ENCODE data around the gene TRIM46.
"Not testable (repeated sequence)": the region's sequence is repeated elsewhere in the genome, so short reads cannot be mapped to it uniquely, and the experiment has no call there.

- TF ChIP-seq, protein P1, sequence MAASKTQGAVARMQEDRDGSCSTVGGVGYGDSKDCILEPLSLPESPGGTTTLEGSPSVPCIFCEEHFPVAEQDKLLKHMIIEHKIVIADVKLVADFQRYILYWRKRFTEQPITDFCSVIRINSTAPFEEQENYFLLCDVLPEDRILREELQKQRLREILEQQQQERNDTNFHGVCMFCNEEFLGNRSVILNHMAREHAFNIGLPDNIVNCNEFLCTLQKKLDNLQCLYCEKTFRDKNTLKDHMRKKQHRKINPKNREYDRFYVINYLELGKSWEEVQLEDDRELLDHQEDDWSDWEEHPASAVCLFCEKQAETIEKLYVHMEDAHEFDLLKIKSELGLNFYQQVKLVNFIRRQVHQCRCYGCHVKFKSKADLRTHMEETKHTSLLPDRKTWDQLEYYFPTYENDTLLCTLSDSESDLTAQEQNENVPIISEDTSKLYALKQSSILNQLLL (CRISPR knock-in tag; IDR thresholded peaks at IDR 0.05; ENCODE audit: borderline replicate concordance): not testable (repeated sequence)
- TF ChIP-seq, protein P2, sequence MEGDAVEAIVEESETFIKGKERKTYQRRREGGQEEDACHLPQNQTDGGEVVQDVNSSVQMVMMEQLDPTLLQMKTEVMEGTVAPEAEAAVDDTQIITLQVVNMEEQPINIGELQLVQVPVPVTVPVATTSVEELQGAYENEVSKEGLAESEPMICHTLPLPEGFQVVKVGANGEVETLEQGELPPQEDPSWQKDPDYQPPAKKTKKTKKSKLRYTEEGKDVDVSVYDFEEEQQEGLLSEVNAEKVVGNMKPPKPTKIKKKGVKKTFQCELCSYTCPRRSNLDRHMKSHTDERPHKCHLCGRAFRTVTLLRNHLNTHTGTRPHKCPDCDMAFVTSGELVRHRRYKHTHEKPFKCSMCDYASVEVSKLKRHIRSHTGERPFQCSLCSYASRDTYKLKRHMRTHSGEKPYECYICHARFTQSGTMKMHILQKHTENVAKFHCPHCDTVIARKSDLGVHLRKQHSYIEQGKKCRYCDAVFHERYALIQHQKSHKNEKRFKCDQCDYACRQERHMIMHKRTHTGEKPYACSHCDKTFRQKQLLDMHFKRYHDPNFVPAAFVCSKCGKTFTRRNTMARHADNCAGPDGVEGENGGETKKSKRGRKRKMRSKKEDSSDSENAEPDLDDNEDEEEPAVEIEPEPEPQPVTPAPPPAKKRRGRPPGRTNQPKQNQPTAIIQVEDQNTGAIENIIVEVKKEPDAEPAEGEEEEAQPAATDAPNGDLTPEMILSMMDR (IDR thresholded peaks at IDR 0.05 in 2 of 3, conservative IDR thresholded peaks at IDR 0.05 in 1 of 3; ENCODE audit: insufficient read depth in 2 of 3, low read depth in 1 of 3, low read length in 3 of 3): not testable (repeated sequence)
- not testable (repeated sequence) for TF ChIP-seq MAFK (IDR thresholded peaks at IDR 0.05; ENCODE audit: low read length); ZNF57 (CRISPR knock-in tag; IDR thresholded peaks at IDR 0.05); HMGXB4 (CRISPR knock-in tag; IDR thresholded peaks at IDR 0.05); ZNF384 (IDR thresholded peaks at IDR 0.05; ENCODE audit: low read depth, low read length); ZNF124 (CRISPR knock-in tag; IDR thresholded peaks at IDR 0.05); POLR2AphosphoS5 (IDR thresholded peaks at IDR 0.05; ENCODE audit: control insufficient read depth, insufficient read depth, low read depth, low read length); ZNF324 (CRISPR knock-in tag; IDR thresholded peaks at IDR 0.05); YY1 (IDR thresholded peaks at IDR 0.05; ENCODE audit: borderline replicate concordance in 1 of 3, control insufficient read depth in 1 of 3, extremely low read depth in 1 of 3, insufficient read depth in 3 of 3, insufficient read length in 1 of 3, insufficient replicate concordance in 2 of 3, low read depth in 1 of 3, low read length in 2 of 3); BCL6 (CRISPR knock-in tag; IDR thresholded peaks at IDR 0.05)
- TF ChIP-seq, protein P3, sequence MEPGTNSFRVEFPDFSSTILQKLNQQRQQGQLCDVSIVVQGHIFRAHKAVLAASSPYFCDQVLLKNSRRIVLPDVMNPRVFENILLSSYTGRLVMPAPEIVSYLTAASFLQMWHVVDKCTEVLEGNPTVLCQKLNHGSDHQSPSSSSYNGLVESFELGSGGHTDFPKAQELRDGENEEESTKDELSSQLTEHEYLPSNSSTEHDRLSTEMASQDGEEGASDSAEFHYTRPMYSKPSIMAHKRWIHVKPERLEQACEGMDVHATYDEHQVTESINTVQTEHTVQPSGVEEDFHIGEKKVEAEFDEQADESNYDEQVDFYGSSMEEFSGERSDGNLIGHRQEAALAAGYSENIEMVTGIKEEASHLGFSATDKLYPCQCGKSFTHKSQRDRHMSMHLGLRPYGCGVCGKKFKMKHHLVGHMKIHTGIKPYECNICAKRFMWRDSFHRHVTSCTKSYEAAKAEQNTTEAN (CRISPR knock-in tag; IDR thresholded peaks at IDR 0.05): not testable (repeated sequence)
Measured at GRCh38 chr1:155193991-155194240, 20.3 kb downstream of the TRIM46 start.
